Measurements from ENCODE around the gene ANKS1B.

ANKS1B gene

GRCh38 chr12:98922871-98923270, 1061.9 kb downstream of the ANKS1B start:
- no peak for TF ChIP-seq CTCF (IDR thresholded peaks at IDR 0.05; ENCODE audit: insufficient read depth, low read depth, low read length, missing control alignments)
- DNase-seq (ENCODE audit: low read depth): no peak
- no peak overlapping the region for H3K4me3 ChIP-seq (ENCODE audit: low read depth, low read length)

DNA sequence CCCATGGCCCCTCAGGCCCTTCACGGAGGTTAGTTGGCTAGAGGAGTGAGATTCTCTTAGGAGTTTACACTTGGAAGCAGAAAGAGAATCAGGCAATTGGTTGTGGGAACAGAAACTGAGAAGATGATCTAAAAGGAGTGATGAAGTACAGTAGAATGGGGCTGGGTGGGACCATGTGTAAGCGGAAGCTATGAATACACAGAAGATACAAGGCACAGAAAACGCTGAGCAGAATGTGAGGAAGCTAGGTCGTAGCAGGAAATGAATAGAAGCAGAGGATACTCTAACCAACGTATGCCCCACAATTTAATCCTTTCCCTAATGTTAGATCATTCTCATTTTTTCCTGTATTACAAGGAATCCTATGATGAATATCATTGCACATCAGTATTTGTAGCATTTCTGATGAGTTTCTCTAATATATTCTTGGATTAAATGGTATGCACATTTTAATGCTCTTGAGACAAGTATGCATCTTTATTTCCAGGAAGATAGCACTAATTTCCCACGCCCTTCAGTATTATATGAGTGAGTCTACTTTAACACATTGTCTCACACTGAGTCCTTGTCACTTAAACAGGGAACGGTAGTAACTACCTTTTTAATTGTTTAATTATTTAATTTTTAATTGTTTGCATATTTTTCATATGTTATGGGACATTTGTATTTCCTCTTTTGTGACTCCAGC, 1066.4 kb downstream of the ANKS1B start:
- no peak for TF ChIP-seq CTCF (IDR thresholded peaks at IDR 0.05; ENCODE audit: insufficient read depth, low read depth, low read length, missing control alignments)
- DNase-seq (ENCODE audit: low read depth): no peak
- H3K4me3 ChIP-seq (ENCODE audit: low read depth, low read length): no peak overlapping the region

- TF ChIP-seq CTCF (IDR thresholded peaks at IDR 0.05; ENCODE audit: insufficient read depth, low read depth, low read length, missing control alignments): no peak
- no peak for DNase-seq (ENCODE audit: low read depth)
- no peak overlapping the region for H3K4me3 ChIP-seq (ENCODE audit: low read depth, low read length)
These were observed 1068.6 kb downstream of the ANKS1B start for GRCh38 chr12:98916106-98916505.

DNA sequence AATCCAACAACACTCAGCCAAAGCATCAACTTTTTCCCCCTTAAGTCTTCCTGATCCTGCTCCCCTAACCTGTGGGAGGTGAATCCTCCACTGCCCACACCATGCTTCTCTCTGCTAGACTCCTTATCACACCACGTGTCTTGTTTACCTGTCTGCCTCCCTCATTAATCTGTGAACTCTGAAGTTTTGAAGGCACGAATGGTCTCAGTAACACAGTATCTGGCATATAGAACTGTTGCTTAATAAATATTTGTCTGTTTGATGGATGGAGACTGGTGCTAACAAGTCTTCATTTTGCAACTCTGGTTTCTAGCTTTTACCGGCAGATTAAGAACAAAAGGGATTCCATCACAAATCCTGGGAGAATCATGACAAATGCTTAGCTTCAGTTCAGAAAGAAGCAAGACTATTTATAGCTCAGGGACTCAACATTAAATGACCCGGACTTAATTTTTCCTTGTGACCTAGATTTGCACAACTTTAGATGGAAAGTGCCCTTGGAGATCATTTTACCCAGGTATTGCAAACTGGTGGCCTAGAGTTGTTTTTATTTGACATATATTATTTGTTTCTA, 1072.2 kb downstream of the ANKS1B start:
- no peak for DNase-seq (ENCODE audit: low read depth)
- TF ChIP-seq CTCF (IDR thresholded peaks at IDR 0.05; ENCODE audit: insufficient read depth, low read depth, low read length, missing control alignments): no peak
- H3K4me3 ChIP-seq (ENCODE audit: low read depth, low read length): no peak overlapping the region

- TF ChIP-seq CTCF (IDR thresholded peaks at IDR 0.05; ENCODE audit: insufficient read depth, low read depth, low read length, missing control alignments): no peak
- DNase-seq (ENCODE audit: low read depth): no peak
- H3K4me3 ChIP-seq (ENCODE audit: low read depth, low read length): no peak overlapping the region
These were observed 1073.3 kb downstream of the ANKS1B start for GRCh38 chr12:98911396-98911795.

DNA sequence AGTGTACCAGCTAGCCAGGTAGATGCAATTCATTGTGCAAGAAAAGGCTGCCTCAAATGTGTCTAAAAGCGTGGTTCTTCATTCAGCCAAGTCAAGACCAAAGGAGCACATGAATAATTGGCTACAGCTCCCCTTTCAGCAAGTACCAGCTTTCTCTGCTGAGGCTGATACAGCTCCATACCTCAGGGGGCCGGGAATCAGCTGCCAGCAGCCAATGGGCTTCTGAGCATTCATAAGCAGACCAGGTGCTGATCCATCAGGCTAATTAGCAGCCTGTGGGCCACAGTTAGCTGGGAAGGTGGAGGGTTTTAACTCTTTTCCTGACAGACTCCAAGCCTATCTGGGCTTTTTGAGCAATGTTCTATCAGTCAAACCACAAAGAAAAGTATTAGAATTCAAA, 1075.0 kb downstream of the ANKS1B start:
- no peak for TF ChIP-seq CTCF (IDR thresholded peaks at IDR 0.05; ENCODE audit: insufficient read depth, low read depth, low read length, missing control alignments)
- no peak for DNase-seq (ENCODE audit: low read depth)
- H3K4me3 ChIP-seq (ENCODE audit: low read depth, low read length): no peak overlapping the region

GRCh38 chr12:98908866-98909265, 1075.9 kb downstream of the ANKS1B start:
- H3K4me3 ChIP-seq (ENCODE audit: low read depth, low read length): no peak overlapping the region
- TF ChIP-seq CTCF (IDR thresholded peaks at IDR 0.05; ENCODE audit: insufficient read depth, low read depth, low read length, missing control alignments): no peak
- DNase-seq (ENCODE audit: low read depth): no peak

Measured in GM12865 (cell line).